ENCODE measurements around the gene SLC38A3.
A peak's percentile ranks its signal among the peaks of the same experiment; 100 is the strongest.

The SLC38A3 gene

DNA sequence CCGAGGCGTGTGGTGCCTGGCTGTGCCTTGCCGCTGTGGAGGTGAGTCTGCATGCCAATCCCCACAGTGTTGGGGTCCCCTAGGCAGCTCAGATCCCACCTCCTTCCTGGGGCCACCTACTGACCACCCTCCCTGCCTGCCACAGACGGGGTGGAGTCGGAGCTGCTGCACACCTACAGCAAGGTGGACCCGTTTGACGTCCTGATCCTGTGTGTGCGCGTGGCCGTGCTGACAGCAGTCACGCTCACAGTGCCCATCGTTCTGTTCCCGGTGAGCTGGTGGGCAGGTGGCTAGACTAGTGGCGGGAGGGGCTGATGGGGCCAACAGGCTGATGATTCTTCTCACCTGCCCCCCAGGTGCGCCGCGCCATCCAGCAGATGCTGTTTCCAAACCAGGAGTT, 13.4 kb downstream of the SLC38A3 start:
- H3K9me3 ChIP-seq (ENCODE audit: insufficient read depth, low read length) = no peaks in the 10 kb centered on the region
- DNase-seq (ENCODE audit: low read depth, low spot score) = no peak
- no peaks in the 10 kb centered on the region for H3K36me3 ChIP-seq (ENCODE audit: insufficient read depth, insufficient read length, low read length)
- H3K9ac ChIP-seq (ENCODE audit: insufficient read length, low read depth) = no peak overlapping the region
- peaks cover 4% of the 10 kb centered on the region for H3K27me3 ChIP-seq (ENCODE audit: insufficient read depth, insufficient read length)
- H3K4me1 ChIP-seq (ENCODE audit: insufficient read depth, insufficient read length) = peaks cover 11% of the 10 kb centered on the region
- TF ChIP-seq SUZ12 (IDR thresholded peaks at IDR 0.05; ENCODE audit: extremely low read depth, insufficient read depth, insufficient read length) (no peak), ZNF274 (IDR thresholded peaks at IDR 0.05; ENCODE audit: low read depth, low read length) (no peak), YY1 (IDR thresholded peaks at IDR 0.05; ENCODE audit: insufficient read depth, insufficient read length) (no peak)
- no peak overlapping the region for H3K4me3 ChIP-seq (ENCODE audit: insufficient read length, low read depth)

DNA sequence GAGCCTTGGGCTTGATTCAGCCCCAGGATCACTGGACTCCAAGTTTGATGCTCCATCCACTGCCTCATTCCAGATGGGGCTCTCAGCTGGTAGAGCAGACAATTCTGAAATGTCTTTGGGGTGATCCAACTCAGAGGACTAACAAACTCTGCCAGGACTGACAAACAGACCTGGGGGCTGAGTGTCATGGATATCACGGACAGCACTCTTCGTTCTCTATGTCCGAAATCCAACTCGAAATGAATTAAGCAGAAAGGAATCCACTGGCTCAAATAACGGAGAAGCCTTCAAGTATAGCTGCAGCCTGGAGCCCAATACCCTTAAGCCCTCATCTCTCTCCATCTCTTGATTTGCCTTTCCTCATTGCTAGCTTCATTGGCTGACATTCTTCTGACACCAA, 14.2 kb downstream of the SLC38A3 start:
- no peak overlapping the region for H3K9ac ChIP-seq (ENCODE audit: insufficient read length, low read depth)
- no peaks in the 10 kb centered on the region for H3K9me3 ChIP-seq (ENCODE audit: insufficient read depth, low read length)
- no peak for DNase-seq (ENCODE audit: low read depth, low spot score)
- peaks cover 3% of the 10 kb centered on the region for H3K27me3 ChIP-seq (ENCODE audit: insufficient read depth, insufficient read length)
- H3K4me1 ChIP-seq (ENCODE audit: insufficient read depth, insufficient read length) = peaks cover 11% of the 10 kb centered on the region
- H3K4me3 ChIP-seq (ENCODE audit: insufficient read length, low read depth) = no peak overlapping the region
- H3K36me3 ChIP-seq (ENCODE audit: insufficient read depth, insufficient read length, low read length) = no peaks in the 10 kb centered on the region
- TF ChIP-seq SUZ12 (IDR thresholded peaks at IDR 0.05; ENCODE audit: extremely low read depth, insufficient read depth, insufficient read length) = no peak
- TF ChIP-seq YY1 (IDR thresholded peaks at IDR 0.05; ENCODE audit: insufficient read depth, insufficient read length) = no peak
- no peak for TF ChIP-seq ZNF274 (IDR thresholded peaks at IDR 0.05; ENCODE audit: low read depth, low read length)

DNA sequence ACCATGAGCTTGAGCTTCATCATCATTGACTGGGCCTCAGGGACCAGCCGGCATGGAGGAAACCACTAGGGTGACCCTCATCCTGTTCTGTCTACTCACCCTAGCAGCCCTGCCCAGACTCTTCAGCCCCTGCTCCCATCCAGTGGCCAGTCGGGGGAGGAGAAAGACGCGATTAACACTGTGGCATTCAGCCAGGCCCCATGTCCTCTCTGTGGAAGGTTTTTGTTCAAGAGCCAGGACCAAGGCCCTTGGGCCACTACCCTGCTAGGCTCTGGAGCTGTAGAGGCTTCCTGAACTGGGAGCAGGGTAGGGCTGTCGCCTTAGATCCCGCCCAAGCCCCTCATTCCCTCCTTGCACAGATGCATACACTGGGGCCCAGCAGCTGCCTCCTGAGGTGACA, 15.0 kb downstream of the SLC38A3 start:
- DNase-seq (ENCODE audit: low read depth, low spot score) = no peak
- Histone ChIP-seq H3K4me3 (ENCODE audit: insufficient read length, low read depth) (no peak overlapping the region), H3K27me3 (ENCODE audit: insufficient read depth, insufficient read length) (peaks cover 3% of the 10 kb centered on the region), H3K36me3 (ENCODE audit: insufficient read depth, insufficient read length, low read length) (no peaks in the 10 kb centered on the region), H3K9me3 (ENCODE audit: insufficient read depth, low read length) (no peaks in the 10 kb centered on the region), H3K9ac (ENCODE audit: insufficient read length, low read depth) (peak overlapping the region; percentile 53), H3K4me1 (ENCODE audit: insufficient read depth, insufficient read length) (peaks cover 11% of the 10 kb centered on the region)
- TF ChIP-seq SUZ12 (IDR thresholded peaks at IDR 0.05; ENCODE audit: extremely low read depth, insufficient read depth, insufficient read length) = no peak
- TF ChIP-seq YY1 (IDR thresholded peaks at IDR 0.05; ENCODE audit: insufficient read depth, insufficient read length) = no peak
- no peak for TF ChIP-seq ZNF274 (IDR thresholded peaks at IDR 0.05; ENCODE audit: low read depth, low read length)

DNA sequence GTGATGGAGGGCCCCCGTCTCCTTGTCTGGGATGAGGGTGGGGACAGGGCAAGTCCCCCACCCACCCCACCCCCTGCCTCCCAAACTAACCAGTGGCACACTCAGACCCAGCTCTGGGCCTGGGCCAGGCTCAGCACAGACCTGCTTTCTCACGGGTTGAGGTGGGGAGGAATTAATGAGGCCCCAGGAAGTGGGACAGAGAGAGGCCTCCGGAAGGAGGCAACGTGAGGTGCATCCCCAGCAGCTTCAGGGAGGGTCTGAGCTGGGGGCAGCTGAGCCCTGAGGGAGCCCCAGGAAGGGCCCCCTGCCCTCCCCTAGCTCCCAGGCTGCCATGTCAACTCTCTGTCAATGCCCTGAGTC, 16.0 kb downstream of the SLC38A3 start:
- no peak for DNase-seq (ENCODE audit: low read depth, low spot score)
- Histone ChIP-seq H3K4me3 (ENCODE audit: insufficient read length, low read depth) (no peak overlapping the region), H3K36me3 (ENCODE audit: insufficient read depth, insufficient read length, low read length) (no peaks in the 10 kb centered on the region), H3K27me3 (ENCODE audit: insufficient read depth, insufficient read length) (peaks cover 3% of the 10 kb centered on the region), H3K4me1 (ENCODE audit: insufficient read depth, insufficient read length) (peaks cover 11% of the 10 kb centered on the region), H3K9ac (ENCODE audit: insufficient read length, low read depth) (no peak overlapping the region), H3K9me3 (ENCODE audit: insufficient read depth, low read length) (no peaks in the 10 kb centered on the region)
- TF ChIP-seq SUZ12 (IDR thresholded peaks at IDR 0.05; ENCODE audit: extremely low read depth, insufficient read depth, insufficient read length) (no peak), ZNF274 (IDR thresholded peaks at IDR 0.05; ENCODE audit: low read depth, low read length) (no peak), YY1 (IDR thresholded peaks at IDR 0.05; ENCODE audit: insufficient read depth, insufficient read length) (no peak)

DNA sequence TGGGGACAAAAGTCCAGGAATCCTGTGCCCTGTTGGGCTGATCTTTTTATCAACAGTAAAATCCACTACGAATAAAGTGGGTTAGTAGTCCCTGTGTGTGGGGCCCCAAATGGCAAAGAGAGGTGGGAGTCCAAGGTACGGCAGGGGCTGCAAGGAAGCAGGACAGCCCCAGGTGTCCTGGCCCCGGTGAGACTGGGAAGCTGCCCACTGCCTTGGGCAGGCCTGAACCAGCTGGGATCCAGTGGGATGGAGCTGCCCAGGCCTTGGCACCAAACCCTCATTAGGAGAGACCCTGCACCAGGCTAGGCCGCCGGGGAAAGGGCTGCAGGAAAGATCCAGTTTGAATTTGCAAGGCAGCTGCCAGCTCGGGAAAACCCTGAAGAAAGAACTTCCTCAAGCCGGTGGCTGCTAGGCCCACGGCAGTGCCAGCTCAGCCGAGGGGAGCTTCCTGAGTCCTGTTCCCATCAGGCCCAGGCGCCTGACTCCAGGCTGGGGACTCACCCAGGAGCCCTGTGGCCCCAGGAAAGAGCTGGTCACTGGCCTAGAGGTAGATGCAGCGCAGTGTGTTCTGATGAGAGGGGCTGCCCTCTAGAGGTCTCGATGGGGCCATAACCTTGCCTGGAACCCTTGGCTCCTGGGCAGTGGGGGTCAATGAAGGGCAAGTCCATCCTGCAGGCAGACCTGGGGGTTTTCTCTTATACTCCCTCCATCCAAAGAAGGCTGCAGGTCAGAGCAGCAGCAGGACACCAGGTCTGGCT, 16.5 kb downstream of the SLC38A3 start:
- Histone ChIP-seq H3K9me3 (ENCODE audit: insufficient read depth, low read length) (no peaks in the 10 kb centered on the region), H3K36me3 (ENCODE audit: insufficient read depth, insufficient read length, low read length) (no peaks in the 10 kb centered on the region), H3K4me1 (ENCODE audit: insufficient read depth, insufficient read length) (peaks cover 11% of the 10 kb centered on the region), H3K4me3 (ENCODE audit: insufficient read length, low read depth) (no peak overlapping the region), H3K9ac (ENCODE audit: insufficient read length, low read depth) (peak overlapping the region; percentile 38), H3K27me3 (ENCODE audit: insufficient read depth, insufficient read length) (peaks cover 3% of the 10 kb centered on the region)
- TF ChIP-seq ZNF274 (IDR thresholded peaks at IDR 0.05; ENCODE audit: low read depth, low read length) (no peak), YY1 (IDR thresholded peaks at IDR 0.05; ENCODE audit: insufficient read depth, insufficient read length) (no peak), SUZ12 (IDR thresholded peaks at IDR 0.05; ENCODE audit: extremely low read depth, insufficient read depth, insufficient read length) (no peak)
- DNase-seq (ENCODE audit: low read depth, low spot score) = no peak

DNA sequence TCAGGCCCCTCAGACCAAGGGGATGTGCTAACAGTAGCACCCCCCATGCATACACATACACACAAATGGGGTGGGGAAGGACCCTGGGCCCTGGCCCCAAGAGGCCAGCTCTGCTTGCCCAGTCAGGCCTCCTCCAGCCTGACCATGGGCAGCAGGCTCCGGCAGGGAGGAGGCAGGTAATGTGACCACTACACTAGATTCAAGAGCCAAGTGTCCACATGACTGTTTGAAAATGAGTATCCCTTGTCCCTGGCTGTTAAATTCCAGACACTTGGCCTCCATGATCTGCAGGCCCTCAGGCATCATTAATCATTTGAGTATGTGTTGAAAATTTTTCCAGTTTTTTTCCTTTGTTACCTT, 17.1 kb downstream of the SLC38A3 start:
- Histone ChIP-seq H3K9me3 (ENCODE audit: insufficient read depth, low read length) (no peaks in the 10 kb centered on the region), H3K36me3 (ENCODE audit: insufficient read depth, insufficient read length, low read length) (no peaks in the 10 kb centered on the region), H3K4me1 (ENCODE audit: insufficient read depth, insufficient read length) (peaks cover 11% of the 10 kb centered on the region), H3K9ac (ENCODE audit: insufficient read length, low read depth) (no peak overlapping the region), H3K4me3 (ENCODE audit: insufficient read length, low read depth) (no peak overlapping the region), H3K27me3 (ENCODE audit: insufficient read depth, insufficient read length) (peaks cover 6% of the 10 kb centered on the region)
- DNase-seq (ENCODE audit: low read depth, low spot score) = no peak
- TF ChIP-seq ZNF274 (IDR thresholded peaks at IDR 0.05; ENCODE audit: low read depth, low read length) (no peak), YY1 (IDR thresholded peaks at IDR 0.05; ENCODE audit: insufficient read depth, insufficient read length) (no peak), SUZ12 (IDR thresholded peaks at IDR 0.05; ENCODE audit: extremely low read depth, insufficient read depth, insufficient read length) (no peak)

DNA sequence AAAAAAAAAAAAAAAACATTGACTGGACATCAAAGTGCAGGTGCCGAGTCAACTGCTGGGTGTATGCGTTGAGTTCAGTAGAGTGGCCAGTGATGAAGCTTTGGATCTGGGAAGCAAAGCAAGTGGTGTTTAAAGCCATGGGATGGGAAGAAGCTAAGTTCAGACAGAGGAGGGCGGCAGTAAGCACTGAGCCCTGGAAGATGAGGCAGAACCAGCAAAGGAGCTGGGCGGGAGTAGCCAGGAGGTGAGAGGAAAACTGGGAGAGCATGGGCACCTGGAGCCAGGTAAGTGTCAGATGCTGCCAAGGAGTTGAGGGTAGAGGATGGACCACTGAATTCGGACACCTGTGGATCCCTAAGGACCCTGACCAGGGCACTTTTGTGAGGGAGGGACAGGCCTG, 19.6 kb downstream of the SLC38A3 start:
- DNase-seq (ENCODE audit: low read depth, low spot score) = no peak
- peaks cover 6% of the 10 kb centered on the region for H3K27me3 ChIP-seq (ENCODE audit: insufficient read depth, insufficient read length)
- no peaks in the 10 kb centered on the region for H3K36me3 ChIP-seq (ENCODE audit: insufficient read depth, insufficient read length, low read length)
- peaks cover 19% of the 10 kb centered on the region for H3K4me1 ChIP-seq (ENCODE audit: insufficient read depth, insufficient read length)
- no peak overlapping the region for H3K9ac ChIP-seq (ENCODE audit: insufficient read length, low read depth)
- TF ChIP-seq SUZ12 (IDR thresholded peaks at IDR 0.05; ENCODE audit: extremely low read depth, insufficient read depth, insufficient read length) (no peak), ZNF274 (IDR thresholded peaks at IDR 0.05; ENCODE audit: low read depth, low read length) (no peak), YY1 (IDR thresholded peaks at IDR 0.05; ENCODE audit: insufficient read depth, insufficient read length) (no peak)
- H3K9me3 ChIP-seq (ENCODE audit: insufficient read depth, low read length) = no peaks in the 10 kb centered on the region
- H3K4me3 ChIP-seq (ENCODE audit: insufficient read length, low read depth) = no peak overlapping the region

Data from NT2/D1 (cell line).